Measurements from ENCODE around the gene GBE1. TPM values are rescaled to one million over a fixed set of nuclear protein-coding genes. Genes with fewer than 3 reads are reported as not detected.
"Not testable (repeated sequence)": the region's sequence is repeated elsewhere in the genome, so short reads cannot be mapped to it uniquely, and the experiment has no call there.

GBE1 gene
- total RNA-seq, 1 donor from 2014 or later = 102 TPM

GRCh38 chr3:81760215-81760614 lies 1.2 kb downstream of the GBE1 start:
- DNase-seq (ENCODE audit: low spot score) = no peak
- intact Hi-C loops (cut with DNase I) = loop anchor here (2.0 to 10.0 kb wide), 6 partner anchors 17 to 365 kb away; no protein-coding TSS in a partner anchor

GRCh38 chr3:81758771-81759170 lies 2.7 kb downstream of the GBE1 start:
- DNase-seq (ENCODE audit: low spot score); intact Hi-C loops (cut with DNase I): not testable (repeated sequence)

- no peak for DNase-seq (ENCODE audit: low spot score)
- intact Hi-C loops (cut with DNase I) = no loop called here
Measured at GRCh38 chr3:81758275-81758674, 3.2 kb downstream of the GBE1 start.

- intact Hi-C loops (cut with DNase I) = no loop called here
- no peak for DNase-seq (ENCODE audit: low spot score)
Measured at GRCh38 chr3:81753416-81754027, 7.9 kb downstream of the GBE1 start.

- intact Hi-C loops (cut with DNase I) = no loop called here
Measured at GRCh38 chr3:81752604-81753003, 8.8 kb downstream of the GBE1 start.

GRCh38 chr3:81749265-81749664 lies 12.2 kb downstream of the GBE1 start:
- no peak for DNase-seq (ENCODE audit: low spot score)
- intact Hi-C loops (cut with DNase I) = no loop called here

More at GRCh38 chr3:81752604-81753003, 8.8 kb downstream of the GBE1 start:
- DNase-seq (ENCODE audit: low spot score) = no peak

GRCh38 chr3:81747280-81747679 lies 14.2 kb downstream of the GBE1 start:
- intact Hi-C loops (cut with DNase I); DNase-seq (ENCODE audit: low spot score): not testable (repeated sequence)

- no peak for DNase-seq (ENCODE audit: low spot score)
- intact Hi-C loops (cut with DNase I) = no loop called here
Measured at GRCh38 chr3:81744366-81744765, 17.1 kb downstream of the GBE1 start.

- intact Hi-C loops (cut with DNase I) = loop anchor here (2.0 kb wide), 1 partner anchor 17 kb away; the partner anchor contains the start of gene GBE1
- no peak for DNase-seq (ENCODE audit: low spot score)
Measured at GRCh38 chr3:81743096-81744025, 18.1 kb downstream of the GBE1 start.

GRCh38 chr3:81742581-81742980 lies 18.9 kb downstream of the GBE1 start:
- DNase-seq (ENCODE audit: low spot score) = no peak
- intact Hi-C loops (cut with DNase I) = loop anchor here (2.0 kb wide), 1 partner anchor 18 kb away; the partner anchor contains the start of gene GBE1

- DNase-seq (ENCODE audit: low spot score) = no peak
- intact Hi-C loops (cut with DNase I) = no loop called here
Measured at GRCh38 chr3:81741216-81741615, 20.2 kb downstream of the GBE1 start.

GRCh38 chr3:81740731-81741130 lies 20.7 kb downstream of the GBE1 start:
- DNase-seq (ENCODE audit: low spot score) = no peak
- intact Hi-C loops (cut with DNase I) = no loop called here

GRCh38 chr3:81735334-81735733 lies 26.1 kb downstream of the GBE1 start:
- DNase-seq (ENCODE audit: low spot score) = no peak
- intact Hi-C loops (cut with DNase I) = no loop called here

GRCh38 chr3:81734742-81735141 lies 26.7 kb downstream of the GBE1 start:
- DNase-seq (ENCODE audit: low spot score) = no peak
- intact Hi-C loops (cut with DNase I) = no loop called here

- intact Hi-C loops (cut with DNase I) = no loop called here
- DNase-seq (ENCODE audit: low spot score) = no peak
Measured at GRCh38 chr3:81732642-81733041, 28.8 kb downstream of the GBE1 start.

GRCh38 chr3:81728766-81729544 lies 32.5 kb downstream of the GBE1 start:
- no peak for DNase-seq (ENCODE audit: low spot score)
- intact Hi-C loops (cut with DNase I) = no loop called here

- intact Hi-C loops (cut with DNase I) = no loop called here
Measured at GRCh38 chr3:81726735-81727134, 34.7 kb downstream of the GBE1 start.

GRCh38 chr3:81726132-81726531 lies 35.3 kb downstream of the GBE1 start:
- intact Hi-C loops (cut with DNase I) = no loop called here

More at GRCh38 chr3:81726735-81727134, 34.7 kb downstream of the GBE1 start:
- no peak for DNase-seq (ENCODE audit: low spot score)

GRCh38 chr3:81723732-81724313 lies 37.6 kb downstream of the GBE1 start:
- intact Hi-C loops (cut with DNase I) = no loop called here
- no peak for DNase-seq (ENCODE audit: low spot score)

More at GRCh38 chr3:81726132-81726531, 35.3 kb downstream of the GBE1 start:
- DNase-seq (ENCODE audit: low spot score) = no peak

Data from cardiac septum (tissue), 1 donor.